CD4-positive, alpha-beta T cell (primary cell): ENCODE measurements around the gene TMED1. TPM values are rescaled to one million over a fixed set of nuclear protein-coding genes. Genes with fewer than 3 reads are reported as not detected.

Source experiments
- ATAC-seq: fragments of 200-7000 bp; cut with Tn5 transposase; one replicate; pipeline ENCODE4 v1.10.0; 2022; ENCODE audit warnings: mild to moderate bottlenecking; ENCODE audit not compliant: poor library complexity
- CTCF ChIA-PET: fragments of 350-600 bp; sonication (Branson Sonifier 250); formaldehyde crosslinking; loops from one replicate; lab custom pipeline; 2021; ENCODE audit warnings: antibody characterized with exemption, inconsistent platforms; lab: Charles Lee
- POLR2A ChIA-PET: fragments of 350-600 bp; sonication (Branson Sonifier 250); formaldehyde crosslinking; loops from one replicate; lab custom pipeline; 2021; ENCODE audit warnings: antibody characterized with exemption, inconsistent platforms; lab: Charles Lee
- DNase-seq, 14 experiments: peaks; one replicate each; pipeline ENCODE4 v3.0.0-alpha.2; 2013 to 2020; ENCODE audit warnings: mixed read lengths in 2 of 14
- H3K27ac ChIP-seq, 2 donors: one replicate each; pipeline versions ENCODE4 v1.5.1 to v1.7.0; 2013; ENCODE audit warnings: low read length in 2 of 2, low read depth in 1 of 2, mild to moderate bottlenecking in 1 of 2
- H3K27me3 ChIP-seq, 2 experiments: 1 replicate in 1 of 2; 2 replicates in 1 of 2; pipeline versions ENCODE4 v1.6.1 to v1.7.0; 2013; ENCODE audit warnings: low read length in 2 of 2, control low read depth in 1 of 2, mild to moderate bottlenecking in 1 of 2, moderate library complexity in 1 of 2; ENCODE audit not compliant: insufficient read depth in 2 of 2, control insufficient read depth in 1 of 2
- H3K36me3 ChIP-seq: one replicate; pipeline ENCODE4 v1.6.1; 2013; ENCODE audit warnings: low read length, control low read depth; ENCODE audit not compliant: insufficient read depth
- H3K4me1 ChIP-seq: one replicate; pipeline ENCODE4 v1.6.1; 2013; ENCODE audit warnings: low read length, control low read depth; ENCODE audit not compliant: insufficient read depth
- H3K4me3 ChIP-seq: one replicate; pipeline ENCODE4 v1.5.1; 2013; ENCODE audit warnings: mild to moderate bottlenecking, low read length, moderate library complexity
- H3K9me3 ChIP-seq, 2 experiments: 1 replicate in 1 of 2; 2 replicates in 1 of 2; pipeline versions ENCODE4 v1.6.1 to v1.7.0; 2013; ENCODE audit warnings: low read length in 2 of 2, mild to moderate bottlenecking in 2 of 2, control low read depth in 1 of 2, moderate library complexity in 1 of 2; ENCODE audit not compliant: control insufficient read depth in 1 of 2, insufficient read depth in 1 of 2
- H3K27ac Mint-ChIP-seq: one replicate; pipeline ENCODE4 v1.8.0; 2020; ENCODE audit warnings: mixed read lengths
- H3K27me3 Mint-ChIP-seq: one replicate; pipeline ENCODE4 v1.8.0; 2021; ENCODE audit warnings: mixed read lengths
- H3K36me3 Mint-ChIP-seq: one replicate; pipeline ENCODE4 v1.8.0; 2021; ENCODE audit warnings: low read depth, mixed read lengths
- H3K4me1 Mint-ChIP-seq: one replicate; pipeline ENCODE4 v1.8.0; 2021; ENCODE audit warnings: low read depth, mixed read lengths
- H3K4me3 Mint-ChIP-seq: one replicate; pipeline ENCODE4 v1.8.0; 2020; ENCODE audit warnings: mild to moderate bottlenecking, mixed read lengths
- H3K9me3 Mint-ChIP-seq: one replicate; pipeline ENCODE4 v1.8.0; 2020; ENCODE audit warnings: mixed read lengths
- intact Hi-C, 2 experiments: fragments of 100-400 bp; cut with DNase I in 1 of 2; cut with micrococcal nuclease in 1 of 2; formaldehyde crosslinking; loops; one replicate each; pipeline versions ENCODE4 v1.15.1 to v1.9.0; 2023 to 2025; cut with DNase I, micrococcal nuclease
- total RNA-seq, 174 experiments: library from RNA in 2 of 174; stranded (reverse) in 2 of 174; gene quantifications; one replicate each; pipeline ENCODE4 v1.2.3 and lab custom pipeline; 2021 to 2026
- TF ChIP-seq, protein P1 (sequence below): fragments of 200-600 bp; IDR thresholded peaks from one replicate; pipeline ENCODE4 v1.8.0; 2022; ENCODE audit warnings: antibody characterized with exemption, mild to moderate bottlenecking

TMED1 gene
- total RNA-seq, 2 experiments from 2014 or later = 6.7 to 7.0 TPM

DNA sequence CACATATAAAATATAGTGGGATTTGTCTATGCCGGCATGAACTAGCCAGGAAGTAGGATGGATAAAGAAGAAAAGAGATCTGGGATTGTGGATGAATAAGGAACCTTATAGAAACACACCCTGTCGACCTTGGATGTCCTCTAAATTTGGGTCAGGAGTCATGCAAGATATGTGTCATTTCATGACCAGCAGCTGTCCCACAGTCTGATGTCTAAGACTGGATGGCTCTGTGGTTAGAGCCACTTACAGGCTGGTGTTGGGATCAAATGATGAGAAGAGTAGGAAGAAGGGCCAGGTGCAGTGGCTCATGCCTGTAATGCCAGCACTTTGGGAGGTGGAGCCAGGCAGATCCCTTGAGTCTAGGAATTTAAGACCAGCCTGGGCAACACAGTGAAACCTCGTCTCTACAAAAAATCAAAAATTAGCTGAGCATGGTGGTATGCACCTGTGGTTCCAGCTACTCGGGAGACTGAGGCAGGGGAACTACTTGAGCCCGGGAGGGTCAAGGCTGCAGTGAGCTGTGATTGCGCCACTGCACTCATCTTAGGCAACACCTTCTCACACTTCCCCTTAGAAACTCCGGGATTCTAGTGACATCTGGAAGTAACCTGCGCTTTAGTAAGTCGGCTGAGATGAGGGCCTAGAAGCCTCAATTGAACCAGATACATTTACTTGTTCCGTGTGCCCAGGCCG, 30.8 kb downstream of the TMED1 start:
- no peak overlapping the region for H3K4me3 ChIP-seq
- POLR2A ChIA-PET = no interaction called here
- H3K36me3 ChIP-seq = peaks cover 81% of the 10 kb centered on the region
- no peak overlapping the region for H3K27ac ChIP-seq
- H3K27ac Mint-ChIP-seq = no peak overlapping the region
- DNase-seq (peak in 2 of 14 experiments; percentile 53 to 56), ATAC-seq (no peak)
- H3K4me3 Mint-ChIP-seq = no peak overlapping the region
- H3K27me3 ChIP-seq = no peaks in the 10 kb centered on the region
- no peaks in the 10 kb centered on the region for H3K27me3 Mint-ChIP-seq
- TF ChIP-seq, protein P1, sequence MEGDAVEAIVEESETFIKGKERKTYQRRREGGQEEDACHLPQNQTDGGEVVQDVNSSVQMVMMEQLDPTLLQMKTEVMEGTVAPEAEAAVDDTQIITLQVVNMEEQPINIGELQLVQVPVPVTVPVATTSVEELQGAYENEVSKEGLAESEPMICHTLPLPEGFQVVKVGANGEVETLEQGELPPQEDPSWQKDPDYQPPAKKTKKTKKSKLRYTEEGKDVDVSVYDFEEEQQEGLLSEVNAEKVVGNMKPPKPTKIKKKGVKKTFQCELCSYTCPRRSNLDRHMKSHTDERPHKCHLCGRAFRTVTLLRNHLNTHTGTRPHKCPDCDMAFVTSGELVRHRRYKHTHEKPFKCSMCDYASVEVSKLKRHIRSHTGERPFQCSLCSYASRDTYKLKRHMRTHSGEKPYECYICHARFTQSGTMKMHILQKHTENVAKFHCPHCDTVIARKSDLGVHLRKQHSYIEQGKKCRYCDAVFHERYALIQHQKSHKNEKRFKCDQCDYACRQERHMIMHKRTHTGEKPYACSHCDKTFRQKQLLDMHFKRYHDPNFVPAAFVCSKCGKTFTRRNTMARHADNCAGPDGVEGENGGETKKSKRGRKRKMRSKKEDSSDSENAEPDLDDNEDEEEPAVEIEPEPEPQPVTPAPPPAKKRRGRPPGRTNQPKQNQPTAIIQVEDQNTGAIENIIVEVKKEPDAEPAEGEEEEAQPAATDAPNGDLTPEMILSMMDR = no peak
- H3K4me1 ChIP-seq = peaks cover 18% of the 10 kb centered on the region
- peaks cover 17% of the 10 kb centered on the region for H3K4me1 Mint-ChIP-seq
- intact Hi-C loops = no loop called here
- no peaks in the 10 kb centered on the region for H3K9me3 Mint-ChIP-seq
- H3K9me3 ChIP-seq = no peaks in the 10 kb centered on the region
- CTCF ChIA-PET = no interaction called here
- H3K36me3 Mint-ChIP-seq = peaks cover 70% of the 10 kb centered on the region

DNA sequence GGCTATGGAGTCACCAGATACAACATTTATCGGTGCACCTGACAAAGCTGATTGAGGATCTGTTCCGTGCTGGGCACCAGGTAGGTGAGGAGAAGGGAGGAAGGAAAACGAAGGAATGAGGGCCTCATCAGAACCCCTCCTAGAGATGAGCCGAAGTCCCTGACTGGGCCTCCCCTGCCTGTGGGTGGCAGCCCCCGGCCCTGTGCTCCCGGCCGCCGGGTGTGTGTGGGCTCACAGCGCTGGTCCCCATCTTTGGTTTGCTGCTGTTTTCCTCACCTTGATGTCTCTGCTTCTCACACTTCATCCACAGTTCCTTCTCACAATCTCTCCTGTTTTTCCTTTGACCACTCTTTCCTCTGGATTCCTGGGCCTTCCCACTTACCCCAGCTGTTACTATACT, 32.8 kb downstream of the TMED1 start:
- Mint-ChIP-seq H3K36me3 (peaks cover 66% of the 10 kb centered on the region), H3K9me3 (no peaks in the 10 kb centered on the region), H3K4me3 (no peak overlapping the region), H3K27ac (no peak overlapping the region), H3K27me3 (no peaks in the 10 kb centered on the region), H3K4me1 (peaks cover 5% of the 10 kb centered on the region)
- H3K4me3 ChIP-seq = no peak overlapping the region
- ATAC-seq = no peak
- H3K36me3 ChIP-seq = peaks cover 77% of the 10 kb centered on the region
- no peaks in the 10 kb centered on the region for H3K9me3 ChIP-seq
- TF ChIP-seq, protein P1 = no peak
- DNase-seq = no peak
- no peaks in the 10 kb centered on the region for H3K27me3 ChIP-seq
- ChIA-PET POLR2A (no interaction called here), CTCF (no interaction called here)
- peaks cover 6% of the 10 kb centered on the region for H3K4me1 ChIP-seq
- H3K27ac ChIP-seq = no peak overlapping the region
- intact Hi-C loops = no loop called here

DNA sequence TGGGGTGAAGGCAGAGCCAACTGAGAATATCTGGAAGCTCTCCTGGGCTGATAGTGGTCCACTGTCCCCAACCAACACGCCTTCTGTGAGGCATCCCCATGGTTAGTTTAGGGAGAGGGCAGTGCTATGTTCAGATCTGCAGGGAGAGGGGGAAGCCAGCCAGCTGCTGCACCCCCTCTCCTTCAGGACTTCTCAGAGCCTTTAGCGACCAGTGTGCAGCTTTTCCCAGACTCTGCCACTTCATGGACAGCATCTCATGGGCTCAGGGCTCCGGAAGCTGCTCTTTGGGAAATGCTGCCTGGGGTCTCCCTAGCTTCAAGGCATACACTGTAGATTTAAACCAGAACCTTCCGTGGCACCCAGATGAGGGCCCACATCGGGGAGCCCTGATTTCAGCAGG, 33.5 kb downstream of the TMED1 start:
- Mint-ChIP-seq H3K27me3 (no peaks in the 10 kb centered on the region), H3K27ac (no peak overlapping the region), H3K9me3 (no peaks in the 10 kb centered on the region), H3K4me1 (peaks cover 9% of the 10 kb centered on the region), H3K36me3 (peaks cover 68% of the 10 kb centered on the region), H3K4me3 (no peak overlapping the region)
- Histone ChIP-seq H3K27ac (no peak overlapping the region), H3K27me3 (no peaks in the 10 kb centered on the region), H3K9me3 (no peaks in the 10 kb centered on the region), H3K4me3 (no peak overlapping the region), H3K4me1 (peaks cover 14% of the 10 kb centered on the region), H3K36me3 (peaks cover 80% of the 10 kb centered on the region)
- no peak for DNase-seq
- ATAC-seq = no peak
- TF ChIP-seq, protein P1 = no peak
- POLR2A ChIA-PET = no interaction called here
- intact Hi-C loops = no loop called here
- CTCF ChIA-PET = interaction anchor here (0.6 kb wide), 1 partner anchor 68 kb away, joined by 3 read pairs; no protein-coding TSS in a partner anchor
